Calu3 (cell line): ENCODE data around the gene TBC1D1. TPM values are rescaled to one million over a fixed set of nuclear protein-coding genes. Genes with fewer than 3 reads are reported as not detected.

ENCODE experiments used
- BruUV-seq: library from RNA; stranded (reverse); fragments of 400-500 nt; replicated peaks from 2 replicates; lab custom pipeline; 2021; lab: Mats Ljungman, UMichigan
- CTCF ChIA-PET: fragments of 300-600 bp; sonication (Branson Sonifier 250); formaldehyde crosslinking; loops from one replicate; lab custom pipeline; 2022; ENCODE audit warnings: antibody characterized with exemption; lab: Charles Lee
- DNase-seq: peaks from one replicate; pipeline ENCODE4 v3.0.0; 2022
- H3K27ac Mint-ChIP-seq: one replicate; pipeline ENCODE4 v1.8.0; 2022; ENCODE audit warnings: mixed read lengths; ENCODE audit not compliant: unreplicated experiment
- H3K27me3 Mint-ChIP-seq: one replicate; pipeline ENCODE4 v1.8.0; 2022; ENCODE audit warnings: mixed read lengths; ENCODE audit not compliant: unreplicated experiment
- H3K36me3 Mint-ChIP-seq: one replicate; pipeline ENCODE4 v1.8.0; 2022; ENCODE audit warnings: mild to moderate bottlenecking, moderate library complexity, mixed read lengths; ENCODE audit not compliant: insufficient read depth, unreplicated experiment
- H3K4me1 Mint-ChIP-seq: one replicate; pipeline ENCODE4 v1.8.0; 2022; ENCODE audit warnings: mild to moderate bottlenecking, low read depth, mixed read lengths; ENCODE audit not compliant: unreplicated experiment
- H3K4me3 Mint-ChIP-seq: one replicate; pipeline ENCODE4 v1.8.0; 2022; ENCODE audit warnings: mild to moderate bottlenecking, low read depth, moderate library complexity, mixed read lengths; ENCODE audit not compliant: unreplicated experiment
- H3K9me3 Mint-ChIP-seq: one replicate; pipeline ENCODE4 v1.8.0; 2022; ENCODE audit warnings: low read depth, mixed read lengths; ENCODE audit not compliant: unreplicated experiment
- CTCF ChIP-seq: fragments of 200-600 bp; IDR thresholded peaks from one replicate; pipeline ENCODE4 v1.8.0; 2022; ENCODE audit warnings: antibody characterized with exemption; ENCODE audit not compliant: unreplicated experiment
- intact Hi-C: fragments of 100-400 bp; cut with micrococcal nuclease; formaldehyde crosslinking; loops from one replicate; pipeline ENCODE4 v1.10.0; 2022; ENCODE audit not compliant: unreplicated experiment
- total RNA-seq: library from RNA; stranded (reverse); gene quantifications from 2 replicates; pipeline ENCODE4 v1.2.3, GENCODE V29; 2022

The TBC1D1 gene
- total RNA-seq, 1 experiment from 2014 or later: 39.8 TPM

- intact Hi-C loops: no loop called here
- H3K36me3 Mint-ChIP-seq: no peaks in the 10 kb centered on the region
- DNase-seq: no peak
- H3K9me3 Mint-ChIP-seq: no peaks in the 10 kb centered on the region
- peaks cover 11% of the 10 kb centered on the region for H3K4me1 Mint-ChIP-seq
- no TSS peak for BruUV-seq
- no peak overlapping the region for H3K4me3 Mint-ChIP-seq
- H3K27ac Mint-ChIP-seq: no peak overlapping the region
- CTCF ChIA-PET: interaction anchor here (1.2 kb wide), 1 partner anchor 30 kb away, joined by 3 read pairs; no protein-coding TSS in a partner anchor
- H3K27me3 Mint-ChIP-seq: no peaks in the 10 kb centered on the region
- TF ChIP-seq CTCF: no peak
Measured at GRCh38 chr4:38145741-38146140, 254.9 kb downstream of the TBC1D1 start.

GRCh38 chr4:38146383-38146782 lies 255.5 kb downstream of the TBC1D1 start:
- Mint-ChIP-seq H3K27ac (no peak overlapping the region), H3K4me1 (peaks cover 11% of the 10 kb centered on the region), H3K9me3 (no peaks in the 10 kb centered on the region), H3K36me3 (no peaks in the 10 kb centered on the region), H3K27me3 (no peaks in the 10 kb centered on the region), H3K4me3 (no peak overlapping the region)
- CTCF ChIA-PET: interaction anchor here (1.2 kb wide), 1 partner anchor 30 kb away, joined by 3 read pairs; no protein-coding TSS in a partner anchor
- BruUV-seq: no TSS peak
- DNase-seq: no peak
- intact Hi-C loops: no loop called here
- no peak for TF ChIP-seq CTCF

GRCh38 chr4:38149472-38149996 lies 258.6 kb downstream of the TBC1D1 start:
- Mint-ChIP-seq H3K36me3 (no peaks in the 10 kb centered on the region), H3K27ac (no peak overlapping the region), H3K4me3 (no peak overlapping the region), H3K27me3 (no peaks in the 10 kb centered on the region), H3K9me3 (no peaks in the 10 kb centered on the region), H3K4me1 (peaks cover 20% of the 10 kb centered on the region)
- TF ChIP-seq CTCF: no peak
- intact Hi-C loops: no loop called here
- BruUV-seq: no TSS peak
- no peak for DNase-seq
- CTCF ChIA-PET: interaction anchor here (0.7 to 0.9 kb wide), 2 partner anchors 89 to 221 kb away, joined by 3 to 4 read pairs; no protein-coding TSS in a partner anchor

- no peak overlapping the region for H3K27ac Mint-ChIP-seq
- no peaks in the 10 kb centered on the region for H3K36me3 Mint-ChIP-seq
- no peaks in the 10 kb centered on the region for H3K9me3 Mint-ChIP-seq
Measured at GRCh38 chr4:38149997-38150671, 259.2 kb downstream of the TBC1D1 start.

More at GRCh38 chr4:38149997-38150671, 259.2 kb downstream of the TBC1D1 start:
- intact Hi-C loops: no loop called here
- peaks cover 25% of the 10 kb centered on the region for H3K4me1 Mint-ChIP-seq
- no peak for TF ChIP-seq CTCF
- CTCF ChIA-PET: interaction anchor here (0.9 kb wide), 1 partner anchor 222 kb away, joined by 3 read pairs; no protein-coding TSS in a partner anchor
- no peak overlapping the region for H3K4me3 Mint-ChIP-seq
- DNase-seq: no peak
- no peaks in the 10 kb centered on the region for H3K27me3 Mint-ChIP-seq
- no TSS peak for BruUV-seq
